ENCODE results near the gene KIDINS220. TPM values are rescaled to one million over a fixed set of nuclear protein-coding genes. Genes with fewer than 3 reads are reported as not detected.

The KIDINS220 gene
- total and polyA plus RNA-seq, 2 of the 13 experiments (the other 11 are each of a cell fraction or from before 2014, with no cell fraction given), result 25.2 to 32.3 TPM

- TF ChIP-seq WIZ (CRISPR knock-in tag; IDR thresholded peaks at IDR 0.05), result peak; percentile 88; the same call in 1 of the 2 replicates
- no peak for TF ChIP-seq KDM3A (CRISPR knock-in tag; IDR thresholded peaks at IDR 0.05; ENCODE audit: low read depth)
- TF ChIP-seq ZNF850 (CRISPR knock-in tag; conservative IDR thresholded peaks at IDR 0.05), result no peak
- no peak for TF ChIP-seq ZNF839 (CRISPR knock-in tag; IDR thresholded peaks at IDR 0.05; ENCODE audit: borderline replicate concordance)
- no peak for TF ChIP-seq ATF6 (CRISPR knock-in tag; conservative IDR thresholded peaks at IDR 0.05)
- TF ChIP-seq ZNF274 (CRISPR knock-in tag; IDR thresholded peaks at IDR 0.05), result no peak
- peak; percentile 56; the same call in 1 of the 2 replicates for TF ChIP-seq CREM (IDR thresholded peaks at IDR 0.05)
- TF ChIP-seq CREM (CRISPR knock-in tag; IDR thresholded peaks at IDR 0.05), result no peak
- TF ChIP-seq NFIB (CRISPR knock-in tag; IDR thresholded peaks at IDR 0.05; ENCODE audit: borderline replicate concordance), result no peak
- TF ChIP-seq SMAD9 (CRISPR knock-in tag; IDR thresholded peaks at IDR 0.05), result 0 out of 2 replicates have a peak, but pooled peaks have one; percentile 62
- no peak for TF ChIP-seq SMARCE1 (IDR thresholded peaks at IDR 0.05; ENCODE audit: borderline replicate concordance)
- no peak; the same call in 1 of the 2 replicates for TF ChIP-seq ZNF788 (CRISPR knock-in tag; IDR thresholded peaks at IDR 0.05; ENCODE audit: borderline replicate concordance)
- peak; percentile 72 for TF ChIP-seq TBL1XR1 (IDR thresholded peaks at IDR 0.05; ENCODE audit: borderline replicate concordance, low read length, partially characterized antibody)
- TF ChIP-seq SRSF1 (optimal IDR thresholded peaks at IDR 0.05; ENCODE audit: low read depth, low read length), result no peak
- TF ChIP-seq MAF1 (CRISPR knock-in tag; IDR thresholded peaks at IDR 0.05; ENCODE audit: borderline replicate concordance), result no peak
- TF ChIP-seq ZBTB21 (CRISPR knock-in tag; IDR thresholded peaks at IDR 0.05), result no peak
- TF ChIP-seq MEIS2 (CRISPR knock-in tag; IDR thresholded peaks at IDR 0.05), result peak; percentile 81
- TF ChIP-seq ZNF280B (CRISPR knock-in tag; IDR thresholded peaks at IDR 0.05; ENCODE audit: borderline replicate concordance), result no peak
- peak; percentile 67; the same call in 1 of the 2 replicates for TF ChIP-seq ZNF503 (CRISPR knock-in tag; IDR thresholded peaks at IDR 0.05)
- no peak for TF ChIP-seq ZNF383 (CRISPR knock-in tag; IDR thresholded peaks at IDR 0.05; ENCODE audit: borderline replicate concordance)
- no peak for TF ChIP-seq ZNF543 (CRISPR knock-in tag; IDR thresholded peaks at IDR 0.05)
- no peak for TF ChIP-seq RFXANK (CRISPR knock-in tag; IDR thresholded peaks at IDR 0.05)
- TF ChIP-seq ZNF780A (CRISPR knock-in tag; IDR thresholded peaks at IDR 0.05), result no peak
- no peak for TF ChIP-seq SOX6 (IDR thresholded peaks at IDR 0.05)
- TF ChIP-seq SOX6 (CRISPR knock-in tag; IDR thresholded peaks at IDR 0.05), result peak; percentile 95
- TF ChIP-seq SKI (IDR thresholded peaks at IDR 0.05; ENCODE audit: partially characterized antibody), result peak; percentile 12
- no peak for TF ChIP-seq HOXA9 (CRISPR knock-in tag; IDR thresholded peaks at IDR 0.05; ENCODE audit: borderline replicate concordance)
- 0 out of 2 replicates have a peak, but pooled peaks have one; percentile 42 for TF ChIP-seq ZNF256 (CRISPR knock-in tag; conservative IDR thresholded peaks at IDR 0.05)
Measured at GRCh38 chr2:8840475-8841091, 3.2 kb upstream of the KIDINS220 start (continued).

All from HepG2 (cell line).